Measurements from ENCODE around the gene HMGA1. TPM values are rescaled to one million over a fixed set of nuclear protein-coding genes. Genes with fewer than 3 reads are reported as not detected.

HMGA1 gene, protein sequence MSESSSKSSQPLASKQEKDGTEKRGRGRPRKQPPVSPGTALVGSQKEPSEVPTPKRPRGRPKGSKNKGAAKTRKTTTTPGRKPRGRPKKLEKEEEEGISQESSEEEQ
- 51.9 TPM for total RNA-seq
- long read RNA-seq, transcript HMGA1-201 (6 exons, 1,920 nt): major isoform, 11 of 36 reads
- long read RNA-seq, partial matches to known transcripts: 0 of 36 reads
- long read RNA-seq, other reads (novel, unspliced or antisense): 20 of 36 reads

DNA sequence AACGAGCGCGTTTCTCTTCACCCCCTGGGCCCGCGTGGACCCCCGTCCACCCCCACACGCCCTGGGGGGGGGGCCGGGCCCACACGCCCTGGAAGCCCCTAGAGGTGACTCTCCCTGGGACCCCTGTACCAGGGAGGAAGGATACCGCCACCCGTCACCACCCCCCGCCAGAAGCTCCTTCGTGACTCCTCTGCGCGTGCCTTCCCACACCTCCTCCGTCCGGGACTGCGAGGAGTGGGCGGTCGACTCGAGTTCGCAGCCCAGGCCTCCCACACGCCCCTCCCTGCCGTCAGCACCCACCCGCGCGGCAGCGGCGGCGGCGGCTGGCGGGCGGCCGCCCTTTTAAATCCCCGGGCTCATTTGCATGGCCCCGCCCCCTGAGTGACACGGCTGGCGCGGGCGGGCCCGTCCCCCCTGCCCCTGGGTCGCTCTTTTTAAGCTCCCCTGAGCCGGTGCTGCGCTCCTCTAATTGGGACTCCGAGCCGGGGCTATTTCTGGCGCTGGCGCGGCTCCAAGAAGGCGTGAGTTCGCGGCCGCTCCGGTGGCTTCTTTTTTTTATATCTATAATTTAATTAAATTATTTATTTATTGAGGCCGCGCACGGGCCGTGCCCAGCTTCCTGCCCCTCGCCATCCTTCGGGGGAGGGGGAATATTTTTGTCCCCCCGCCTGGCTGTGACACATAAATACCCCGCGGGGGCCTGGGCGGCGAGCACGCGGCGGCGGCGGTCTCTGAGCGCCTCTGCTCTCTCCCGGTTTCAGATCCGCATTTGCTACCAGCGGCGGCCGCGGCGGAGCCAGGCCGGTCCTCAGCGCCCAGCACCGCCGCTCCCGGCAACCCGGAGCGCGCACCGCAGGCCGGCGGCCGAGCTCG is at the start of gene HMGA1:
Gene HMGA1, plus strand, starts transcription at position 431 of the 873 bp plus-strand sequence. CDS start 3,908 bp downstream, outside the sequence.
- intact Hi-C loops (cut with micrococcal nuclease): no loop called here
- ATAC-seq (peak; percentile 94), DNase-seq (peak; percentile 94)

DNA sequence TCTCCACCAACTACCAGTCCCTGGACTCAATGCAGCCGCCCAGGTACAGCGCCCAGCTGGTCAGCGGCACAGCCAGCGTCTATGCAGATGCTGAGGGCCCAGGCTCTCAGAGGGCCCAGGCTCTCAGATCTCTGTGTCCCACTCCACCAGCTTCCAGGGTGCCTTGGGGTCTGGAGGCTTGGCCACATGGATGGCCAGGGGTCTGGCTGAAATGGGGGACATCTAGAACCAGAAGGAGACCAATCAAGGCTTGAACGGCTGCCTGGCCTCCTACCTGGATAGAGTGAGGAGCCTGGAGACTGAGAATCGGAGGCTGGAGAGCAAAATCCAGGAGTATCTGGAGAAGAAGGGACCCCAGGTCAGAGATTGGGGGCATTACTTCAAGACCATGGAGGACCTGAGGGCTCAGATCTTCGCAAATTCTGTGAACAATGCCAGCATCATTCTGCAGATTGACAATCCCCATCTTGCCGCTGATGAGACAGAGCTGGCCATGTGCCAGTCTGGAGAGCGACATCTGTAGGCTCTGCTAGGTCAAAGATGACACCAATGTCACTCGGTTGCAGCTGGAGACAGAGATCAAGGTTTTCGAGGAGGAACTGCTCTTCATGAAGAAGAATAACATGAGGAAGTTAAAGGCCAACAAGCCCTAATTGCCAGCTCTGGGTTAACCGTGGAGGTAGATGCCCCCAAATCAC is 46.7 kb upstream of the HMGA1 start:
- intact Hi-C loops (cut with micrococcal nuclease): loop anchor here (10.0 kb wide), 1 partner anchor 225 kb away; no protein-coding TSS in a partner anchor
- DNase-seq (peak; percentile 59), ATAC-seq (no peak)

DNA sequence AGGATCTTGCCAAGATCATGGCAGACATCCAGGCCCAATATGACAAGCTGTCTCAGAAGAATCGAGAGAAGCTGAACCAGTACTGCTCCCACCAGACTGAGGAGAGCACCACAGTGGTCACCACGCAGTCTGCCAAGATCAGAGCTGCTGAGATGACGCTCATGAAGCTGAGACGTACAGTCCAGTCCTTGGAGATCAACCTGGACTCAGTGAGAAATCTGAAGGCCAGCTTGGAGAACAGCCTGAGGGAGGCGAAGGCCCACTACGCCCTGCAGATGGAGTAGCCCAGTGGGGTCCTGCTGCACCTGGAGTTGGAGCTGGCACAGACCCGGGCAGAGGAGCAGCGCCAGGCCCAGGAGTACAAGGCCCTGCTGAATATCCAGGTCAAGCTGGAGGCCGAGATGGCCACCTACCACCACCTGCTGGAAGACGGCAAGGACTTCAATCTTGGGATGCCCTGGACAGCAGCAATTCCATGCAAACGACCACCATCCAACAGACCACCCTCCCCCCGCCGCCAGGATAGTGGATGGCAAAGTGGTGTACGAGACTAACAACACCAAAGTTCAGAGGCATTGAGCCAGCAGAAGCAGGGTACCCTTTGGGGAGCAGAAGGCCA is 46.1 kb upstream of the HMGA1 start:
- ATAC-seq (no peak), DNase-seq (no peak)
- intact Hi-C loops (cut with micrococcal nuclease): loop anchor here (10.0 kb wide), 1 partner anchor 224 kb away; no protein-coding TSS in a partner anchor

DNA sequence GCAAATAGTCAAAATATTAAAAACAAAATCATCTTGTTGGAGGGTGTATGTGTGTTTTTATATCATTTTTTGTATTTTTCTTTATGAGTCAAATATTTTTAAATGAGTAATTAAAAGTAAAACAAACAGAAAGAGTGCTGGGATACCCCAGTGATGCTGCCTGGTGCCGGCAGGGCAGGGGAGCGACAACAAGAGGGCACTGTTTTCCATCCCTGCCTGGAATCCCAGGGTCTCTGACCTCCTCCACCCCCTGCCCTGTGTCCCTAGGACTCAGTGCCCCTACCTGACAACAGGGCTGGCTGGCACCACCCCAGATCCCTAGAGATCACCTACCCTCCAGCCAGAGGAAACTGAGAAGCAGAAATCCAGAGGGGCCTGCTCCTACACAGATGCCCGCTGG is 41.9 kb upstream of the HMGA1 start:
- DNase-seq (no peak), ATAC-seq (no peak)
- intact Hi-C loops (cut with micrococcal nuclease): loop anchor here (10.0 kb wide), 1 partner anchor 220 kb away; no protein-coding TSS in a partner anchor

DNA sequence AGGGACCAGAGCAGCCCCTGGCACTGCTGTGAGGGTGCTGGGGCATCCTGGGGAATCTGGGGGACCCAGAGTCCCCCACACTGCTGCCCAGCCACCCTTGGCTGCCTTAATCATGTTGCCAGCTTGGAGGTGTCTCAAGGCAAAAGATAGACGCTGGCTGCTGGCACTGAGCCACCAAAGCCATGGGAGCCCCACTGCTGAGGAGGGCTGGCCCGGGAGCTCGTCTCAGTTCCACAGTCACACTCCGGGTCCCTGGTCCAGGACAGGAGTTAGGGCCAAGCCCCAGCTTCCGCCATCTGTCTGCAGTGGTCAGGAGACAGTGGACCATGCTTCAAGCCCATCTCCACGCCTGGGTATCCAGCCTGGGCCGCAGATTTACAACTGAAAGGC is 41.0 kb upstream of the HMGA1 start:
- no peak for DNase-seq
- intact Hi-C loops (cut with micrococcal nuclease): loop anchor here (10.0 kb wide), 1 partner anchor 219 kb away; no protein-coding TSS in a partner anchor
- no peak for ATAC-seq

DNA sequence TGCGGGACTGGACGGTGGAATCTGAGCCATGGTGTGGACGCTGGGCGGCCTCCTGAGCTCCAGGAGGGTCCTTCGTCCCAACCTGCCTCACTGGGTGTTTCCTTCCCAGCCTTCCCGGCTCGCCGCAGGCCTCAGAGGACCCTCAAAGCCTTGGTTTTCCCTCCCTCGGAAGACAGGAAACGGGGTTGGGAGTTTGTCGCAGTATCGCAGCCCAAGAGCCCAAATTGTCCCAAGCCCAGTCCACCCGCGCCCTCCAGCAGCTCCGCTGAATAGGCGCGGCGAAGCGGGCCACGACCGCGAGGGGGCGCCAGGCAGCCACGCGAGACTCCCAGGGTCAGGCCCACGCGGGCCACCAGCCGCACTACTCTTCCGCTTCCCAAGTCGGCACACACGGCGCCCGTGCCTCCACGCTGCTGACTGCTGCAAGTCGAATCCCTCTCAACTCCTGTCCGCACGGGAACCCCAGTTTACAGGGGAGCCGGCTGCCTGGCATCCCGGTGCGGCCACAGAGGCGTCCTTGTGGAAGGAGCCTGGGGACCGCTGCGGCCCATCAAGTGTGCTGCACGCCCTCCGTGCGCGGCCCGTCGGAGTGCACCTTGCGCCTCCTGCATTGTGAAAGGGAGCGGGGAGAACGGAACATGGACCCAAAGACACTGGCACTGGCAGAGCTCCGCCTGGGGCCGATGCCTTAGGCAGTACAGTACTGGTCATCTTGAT is 40.4 kb upstream of the HMGA1 start:
- ATAC-seq (peak; percentile 100), DNase-seq (peak; percentile 95)
- intact Hi-C loops (cut with micrococcal nuclease): loop anchor here (10.0 kb wide), 1 partner anchor 219 kb away; no protein-coding TSS in a partner anchor

DNA sequence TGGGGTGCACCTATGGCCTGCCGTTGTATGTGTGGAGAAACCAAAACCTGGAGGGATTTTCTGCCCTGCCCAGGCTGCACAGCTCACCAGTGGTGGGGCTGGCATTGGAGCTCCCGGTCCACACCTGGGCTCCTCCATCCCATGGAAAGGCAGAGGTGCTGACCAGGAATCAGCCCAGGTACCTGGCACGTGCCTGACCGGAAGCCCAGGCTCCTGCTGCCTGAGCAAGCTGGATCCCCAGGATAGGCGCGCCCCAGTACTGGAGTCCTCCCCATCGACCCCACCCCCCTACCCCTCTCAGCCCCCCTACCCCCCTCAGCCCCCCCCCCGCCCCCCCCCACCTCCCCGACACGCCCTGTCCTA is 39.9 kb upstream of the HMGA1 start:
- intact Hi-C loops (cut with micrococcal nuclease): loop anchor here (10.0 kb wide), 1 partner anchor 218 kb away; no protein-coding TSS in a partner anchor
- DNase-seq: no peak
- no peak for ATAC-seq

DNA sequence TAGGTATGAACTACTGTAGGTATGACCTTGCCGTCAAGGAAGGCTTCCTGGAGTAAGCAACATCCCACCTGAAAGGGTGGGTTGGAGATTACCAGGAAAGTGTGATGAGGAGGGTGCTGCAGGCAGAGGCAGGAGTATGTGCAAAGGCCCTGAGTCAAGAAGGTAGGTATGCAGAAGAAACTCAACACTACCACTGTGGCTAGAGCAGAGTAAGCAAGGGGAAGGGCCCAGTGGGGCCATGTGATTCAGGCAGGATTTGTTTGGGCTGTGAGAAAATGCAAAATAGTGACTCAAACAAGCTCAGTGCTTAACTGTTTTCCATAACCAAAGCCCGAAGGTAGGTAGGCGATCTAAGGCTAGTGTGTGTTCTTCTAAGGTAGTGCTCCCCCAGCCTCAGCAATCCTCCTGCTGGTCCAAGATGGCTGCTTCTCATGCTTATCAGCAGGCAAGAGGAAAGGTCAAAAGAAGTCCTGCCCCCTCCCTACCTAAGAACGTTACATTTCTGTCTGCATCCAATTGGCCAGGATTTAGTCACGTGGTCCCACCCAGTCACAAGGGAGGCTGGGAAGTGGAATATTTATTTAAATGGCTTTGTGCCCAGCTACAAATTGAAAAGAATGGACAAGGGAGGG is 36.2 kb upstream of the HMGA1 start:
- intact Hi-C loops (cut with micrococcal nuclease): no loop called here
- DNase-seq (no peak), ATAC-seq (no peak)

DNA sequence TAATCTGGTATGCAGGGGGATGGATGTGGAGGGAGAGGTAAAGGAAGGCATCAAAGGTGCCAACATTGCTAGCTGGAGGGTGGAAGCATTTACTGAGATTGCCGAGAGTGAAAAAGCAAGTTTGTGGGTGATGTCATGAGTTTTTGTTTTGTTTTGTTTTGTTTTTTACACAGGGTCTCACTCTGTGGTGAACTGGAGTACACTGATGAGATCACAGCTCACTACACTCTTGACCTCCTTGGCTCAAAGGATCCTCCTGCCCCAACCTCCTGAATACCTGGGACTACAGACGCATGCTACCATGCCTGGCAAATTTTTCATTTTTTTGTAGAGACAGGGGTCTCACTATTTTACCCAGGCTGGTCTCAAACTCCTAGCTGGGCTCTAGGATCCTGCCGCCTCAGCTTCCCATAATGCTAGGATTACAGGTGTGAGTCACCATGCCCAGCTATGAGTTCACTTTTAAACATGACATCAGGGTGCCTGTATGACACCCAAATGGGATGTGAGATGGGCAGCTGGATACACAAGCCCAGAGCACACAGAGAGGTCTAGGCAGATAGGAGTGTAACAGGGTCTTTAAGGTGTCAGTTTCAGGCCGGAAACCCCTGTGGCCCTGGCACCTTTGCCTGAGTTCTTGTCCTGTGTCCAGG is 35.1 kb upstream of the HMGA1 start:
- intact Hi-C loops (cut with micrococcal nuclease): no loop called here
- ATAC-seq (no peak), DNase-seq (no peak)

DNA sequence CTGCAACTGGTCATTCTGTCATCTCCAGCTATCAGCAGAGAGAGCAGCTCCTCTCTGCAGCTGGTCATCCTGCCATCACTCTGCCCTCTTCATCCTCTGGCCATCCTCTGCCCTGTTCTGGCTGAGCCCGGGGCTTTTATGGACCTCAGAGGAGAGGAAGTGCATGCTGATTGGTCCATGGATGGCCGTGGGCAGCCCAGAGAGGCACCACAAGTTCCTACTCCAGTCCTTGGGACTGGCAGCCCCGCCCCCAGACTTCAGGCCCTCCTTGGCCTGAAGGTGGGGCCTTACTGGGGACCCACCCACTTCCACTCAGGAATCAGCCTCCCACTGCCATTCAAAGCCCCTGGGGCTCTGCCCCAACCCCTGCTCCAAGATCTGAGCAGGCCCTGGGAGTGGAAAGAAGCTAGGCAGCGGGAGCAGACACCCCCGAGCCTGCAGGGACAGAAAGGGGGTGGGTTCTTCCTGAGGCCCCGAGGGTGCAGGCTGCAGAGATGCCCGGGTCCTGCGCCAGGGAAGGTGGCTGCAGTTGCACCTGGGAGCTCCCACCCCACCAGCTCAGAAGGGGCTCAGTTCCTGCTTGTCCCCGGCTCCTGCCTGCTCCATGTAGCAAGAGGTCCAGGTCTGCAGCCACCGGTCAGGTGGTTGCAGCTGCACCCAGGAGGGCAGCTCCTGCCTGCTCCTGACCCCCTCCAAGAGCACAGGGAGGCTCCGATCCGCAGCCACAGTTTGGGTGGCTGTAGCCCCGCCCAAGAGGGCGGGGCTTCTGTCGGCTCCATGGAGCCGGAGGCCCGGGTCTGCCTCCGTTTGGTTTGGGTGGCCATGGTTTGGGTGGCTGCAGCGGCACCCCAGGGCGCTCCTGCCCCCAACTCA is 34.1 kb upstream of the HMGA1 start:
- DNase-seq: no peak
- intact Hi-C loops (cut with micrococcal nuclease): no loop called here
- ATAC-seq: no peak

DNA sequence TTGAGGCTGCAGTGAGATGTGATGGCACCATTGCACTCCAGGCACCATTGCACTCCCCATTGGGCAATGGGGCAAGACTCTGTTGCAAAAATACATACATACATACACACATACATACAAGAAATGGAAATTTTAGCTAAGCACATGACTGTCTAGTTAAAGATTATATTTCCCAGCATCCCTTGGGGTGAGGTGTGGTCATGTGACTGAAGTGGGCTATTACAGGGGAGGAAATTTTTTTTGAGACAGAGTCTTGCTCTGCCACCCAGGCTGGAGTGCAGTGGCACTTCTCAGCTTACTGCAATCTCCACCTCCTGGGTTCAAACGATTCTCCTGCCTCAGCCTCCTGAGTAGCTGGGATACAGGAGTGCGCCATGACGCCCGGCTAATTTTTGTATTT is 32.0 kb upstream of the HMGA1 start:
- ATAC-seq (no peak), DNase-seq (no peak)
- intact Hi-C loops (cut with micrococcal nuclease): no loop called here

DNA sequence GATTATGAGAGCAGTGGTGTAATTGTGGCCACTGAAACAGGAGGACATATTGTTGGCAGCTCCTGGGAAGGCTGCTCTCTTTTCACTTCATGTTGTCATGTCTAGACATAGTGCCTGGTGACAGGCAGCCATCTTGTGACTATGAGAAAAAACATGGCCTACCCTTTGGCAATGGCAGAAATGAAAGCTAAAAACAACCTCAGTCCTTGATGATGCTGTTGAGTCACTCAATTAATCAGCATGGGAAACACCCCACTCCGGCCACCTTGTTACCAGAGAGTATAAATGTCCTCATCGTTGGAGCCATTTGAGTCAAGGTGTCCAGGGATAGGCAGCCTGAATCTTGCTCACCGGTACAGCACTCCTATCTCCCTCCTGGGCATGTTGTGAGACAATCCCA is 31.2 kb upstream of the HMGA1 start:
- ATAC-seq (peak; percentile 18), DNase-seq (no peak)
- intact Hi-C loops (cut with micrococcal nuclease): no loop called here

DNA sequence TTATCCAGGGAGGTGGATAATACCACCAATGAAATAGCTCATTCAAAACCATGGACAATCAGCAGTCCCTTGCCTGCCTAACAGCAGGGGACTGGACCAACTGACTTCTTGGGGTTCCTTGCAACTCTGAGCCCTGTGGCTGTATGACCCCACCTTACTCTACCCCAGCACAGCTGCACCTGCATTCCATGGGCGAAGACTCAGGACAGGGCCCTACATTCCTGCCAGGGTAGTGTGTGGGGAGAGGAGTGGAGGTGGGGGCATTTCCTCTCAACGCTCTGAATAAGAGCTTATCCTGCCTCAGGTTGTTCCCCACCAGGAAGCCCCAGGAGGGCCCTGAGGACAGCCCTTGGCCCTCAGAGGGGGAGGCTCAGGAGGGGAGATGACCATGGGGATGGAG is 30.8 kb upstream of the HMGA1 start:
- ATAC-seq: no peak
- intact Hi-C loops (cut with micrococcal nuclease): no loop called here
- no peak for DNase-seq

DNA sequence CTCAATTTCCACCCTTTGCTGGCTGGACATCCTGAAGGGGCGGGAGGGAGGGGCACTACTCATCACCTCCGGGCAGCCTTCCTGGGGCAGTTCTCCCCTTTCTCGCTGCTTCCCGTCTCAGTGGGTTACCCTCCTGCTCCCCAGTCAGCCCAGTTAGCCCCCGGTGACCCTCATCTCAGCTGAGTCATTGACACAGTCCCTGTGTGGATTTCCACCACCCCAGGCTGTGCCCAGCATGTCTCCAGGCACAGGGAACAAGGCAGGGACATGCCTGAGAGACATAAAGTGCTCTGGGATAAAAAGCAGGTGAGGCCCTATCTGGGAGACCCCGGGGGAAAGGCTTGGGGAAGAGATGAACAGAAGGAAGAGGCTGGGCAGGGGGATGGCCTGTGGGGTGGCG is 29.9 kb upstream of the HMGA1 start:
- DNase-seq (no peak), ATAC-seq (no peak)
- intact Hi-C loops (cut with micrococcal nuclease): no loop called here

DNA sequence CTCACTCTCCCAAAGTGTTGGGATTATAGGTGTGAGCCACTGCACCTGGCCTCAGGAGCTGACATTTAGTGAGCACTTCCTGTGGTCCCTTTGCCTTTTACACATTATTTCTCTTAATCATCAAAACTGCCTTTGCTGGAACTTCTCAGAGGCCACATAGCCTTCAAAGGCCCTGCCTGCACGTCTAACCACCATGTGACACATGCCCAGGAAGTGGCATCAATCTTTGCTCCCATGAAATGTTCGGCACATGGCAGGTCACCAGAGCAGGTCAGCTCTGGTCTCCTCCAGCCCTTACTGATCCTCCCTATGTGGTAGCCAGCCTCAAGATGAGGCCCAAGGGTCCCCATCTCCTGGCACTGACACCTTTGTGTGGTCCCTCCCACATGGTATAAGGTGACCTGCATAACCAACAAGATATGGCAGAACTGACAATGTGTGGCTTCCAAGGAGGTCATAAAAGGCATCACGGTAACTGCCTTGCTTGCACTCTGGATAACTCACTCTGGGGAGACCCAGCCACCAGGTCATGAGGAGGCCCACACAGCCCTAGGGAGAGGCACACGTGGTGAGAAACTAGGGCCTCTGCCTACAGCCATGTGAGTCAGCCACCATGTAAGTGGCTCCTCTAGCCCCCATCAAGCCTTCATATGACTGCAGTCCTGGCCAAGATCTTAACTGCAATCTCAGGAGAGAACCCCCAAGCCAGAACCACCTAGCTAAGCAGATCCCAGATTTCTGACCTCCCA is 28.8 kb upstream of the HMGA1 start:
- no peak for DNase-seq
- no peak for ATAC-seq
- intact Hi-C loops (cut with micrococcal nuclease): no loop called here

DNA sequence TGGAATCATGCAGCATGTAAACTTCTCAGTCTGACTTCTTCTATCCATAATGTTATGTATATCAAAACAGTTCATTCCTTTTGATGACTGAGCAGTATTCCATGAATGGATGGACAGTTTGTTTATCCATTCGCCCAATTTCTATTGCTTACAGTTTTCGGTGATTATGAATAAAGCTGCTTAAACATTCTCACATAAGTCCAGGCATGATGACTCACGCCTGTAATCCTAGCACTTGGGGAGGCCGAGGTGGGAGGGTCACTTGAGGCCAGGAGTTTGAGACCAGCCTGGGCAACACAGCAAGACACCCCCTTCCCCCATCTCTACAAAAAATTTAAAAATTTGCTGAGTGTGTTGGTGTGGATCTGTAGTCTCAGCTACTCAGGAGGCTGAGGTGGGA is 22.9 kb upstream of the HMGA1 start:
- DNase-seq (no peak), ATAC-seq (no peak)
- intact Hi-C loops (cut with micrococcal nuclease): no loop called here
